MCF 10A (cell line): ENCODE data around the gene ANO2. TPM values are rescaled to one million over a fixed set of nuclear protein-coding genes. Genes with fewer than 3 reads are reported as not detected.

ENCODE experiments used
- BruUV-seq: library from RNA; stranded (reverse); fragments of 400-500 nt; replicated peaks from 2 replicates; lab custom pipeline; 2021; lab: Mats Ljungman, UMichigan
- CTCF ChIA-PET: fragments of 300-600 bp; sonication (Branson Sonifier 250); formaldehyde crosslinking; extraction: SDS; loops from one replicate; lab custom pipeline; 2021; ENCODE audit warnings: antibody characterized with exemption, inconsistent platforms; lab: Yijun Ruan, JAX
- POLR2A ChIA-PET: fragments of 300-600, 350-650 bp; sonication (Branson Sonifier 250); formaldehyde crosslinking; extraction: SDS; loops from one replicate; lab custom pipeline; 2020; ENCODE audit warnings: antibody characterized with exemption, inconsistent platforms; lab: Yijun Ruan, JAX
- DNase-seq: peaks from one replicate; pipeline ENCODE4 v3.0.0-alpha.2; 2018; ENCODE audit not compliant: unreplicated experiment
- H3K27ac Mint-ChIP-seq: one replicate; pipeline ENCODE4 v1.8.0; 2022; ENCODE audit warnings: mild to moderate bottlenecking, low read depth, mixed read lengths; ENCODE audit not compliant: unreplicated experiment
- H3K27me3 Mint-ChIP-seq: one replicate; pipeline ENCODE4 v1.8.0; 2022; ENCODE audit warnings: mixed read lengths; ENCODE audit not compliant: insufficient read depth, unreplicated experiment
- H3K36me3 Mint-ChIP-seq: one replicate; pipeline ENCODE4 v1.8.0; 2022; ENCODE audit warnings: mild to moderate bottlenecking, moderate library complexity, mixed read lengths; ENCODE audit not compliant: insufficient read depth, unreplicated experiment
- H3K4me1 Mint-ChIP-seq: one replicate; pipeline ENCODE4 v1.8.0; 2022; ENCODE audit warnings: mixed read lengths; ENCODE audit not compliant: insufficient read depth, unreplicated experiment
- H3K4me3 Mint-ChIP-seq: one replicate; pipeline ENCODE4 v1.8.0; 2022; ENCODE audit warnings: mild to moderate bottlenecking, moderate library complexity, mixed read lengths; ENCODE audit not compliant: unreplicated experiment
- H3K9me3 Mint-ChIP-seq: one replicate; pipeline ENCODE4 v1.8.0; 2022; ENCODE audit warnings: mixed read lengths; ENCODE audit not compliant: unreplicated experiment
- intact Hi-C: fragments of 100-400 bp; cut with micrococcal nuclease; formaldehyde crosslinking; loops from 2 replicates; pipeline ENCODE4 v1.14.1; 2022
- total RNA-seq: library from RNA; stranded (reverse); gene quantifications from 2 replicates; pipeline ENCODE4 v1.2.3, GENCODE V29; 2022
- TF ChIP-seq, protein P1 (sequence below): fragments of 200-600 bp; IDR thresholded peaks from one replicate; pipeline ENCODE4 v1.8.0; 2022; ENCODE audit warnings: antibody characterized with exemption, mild to moderate bottlenecking; ENCODE audit not compliant: unreplicated experiment

The ANO2 gene
- total RNA-seq, 1 experiment from 2014 or later, result not detected

DNA sequence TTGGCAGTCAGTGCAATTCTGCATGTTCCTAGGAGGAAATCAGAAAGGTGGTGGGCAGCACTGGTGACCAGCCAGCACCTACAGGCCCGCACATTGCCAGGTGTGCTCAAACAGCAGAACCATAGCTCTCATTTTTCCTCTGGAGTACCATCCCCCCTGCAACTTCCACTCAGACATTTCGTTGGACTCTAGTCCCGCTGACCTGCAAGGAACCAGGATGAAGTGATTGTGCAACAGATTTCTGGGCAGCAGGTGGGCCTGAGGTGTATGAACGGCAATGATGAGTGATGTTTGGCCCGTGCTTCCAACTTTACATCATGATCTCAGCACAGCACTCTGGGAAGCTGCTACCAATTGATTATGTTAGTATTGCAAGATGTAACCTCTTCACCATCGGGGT is 383.2 kb downstream of the ANO2 start:
- Mint-ChIP-seq H3K4me3 (no peak overlapping the region), H3K9me3 (peaks cover 29% of the 10 kb centered on the region), H3K27me3 (no peaks in the 10 kb centered on the region), H3K27ac (no peak overlapping the region), H3K36me3 (peaks cover 6% of the 10 kb centered on the region), H3K4me1 (no peaks in the 10 kb centered on the region)
- POLR2A ChIA-PET, result no interaction called here
- no TSS peak for BruUV-seq
- DNase-seq, result no peak
- CTCF ChIA-PET, result interaction anchor here (0.6 kb wide), 2 partner anchors 65 to 164 kb away, joined by 3 read pairs; no protein-coding TSS in a partner anchor
- intact Hi-C loops, result no loop called here
- TF ChIP-seq, protein P1, sequence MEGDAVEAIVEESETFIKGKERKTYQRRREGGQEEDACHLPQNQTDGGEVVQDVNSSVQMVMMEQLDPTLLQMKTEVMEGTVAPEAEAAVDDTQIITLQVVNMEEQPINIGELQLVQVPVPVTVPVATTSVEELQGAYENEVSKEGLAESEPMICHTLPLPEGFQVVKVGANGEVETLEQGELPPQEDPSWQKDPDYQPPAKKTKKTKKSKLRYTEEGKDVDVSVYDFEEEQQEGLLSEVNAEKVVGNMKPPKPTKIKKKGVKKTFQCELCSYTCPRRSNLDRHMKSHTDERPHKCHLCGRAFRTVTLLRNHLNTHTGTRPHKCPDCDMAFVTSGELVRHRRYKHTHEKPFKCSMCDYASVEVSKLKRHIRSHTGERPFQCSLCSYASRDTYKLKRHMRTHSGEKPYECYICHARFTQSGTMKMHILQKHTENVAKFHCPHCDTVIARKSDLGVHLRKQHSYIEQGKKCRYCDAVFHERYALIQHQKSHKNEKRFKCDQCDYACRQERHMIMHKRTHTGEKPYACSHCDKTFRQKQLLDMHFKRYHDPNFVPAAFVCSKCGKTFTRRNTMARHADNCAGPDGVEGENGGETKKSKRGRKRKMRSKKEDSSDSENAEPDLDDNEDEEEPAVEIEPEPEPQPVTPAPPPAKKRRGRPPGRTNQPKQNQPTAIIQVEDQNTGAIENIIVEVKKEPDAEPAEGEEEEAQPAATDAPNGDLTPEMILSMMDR, result no peak

GRCh38 chr12:5561057-5561456 is 384.0 kb downstream of the ANO2 start:
- Mint-ChIP-seq H3K9me3 (peaks cover 21% of the 10 kb centered on the region), H3K27me3 (no peaks in the 10 kb centered on the region), H3K4me3 (no peak overlapping the region), H3K27ac (no peak overlapping the region), H3K36me3 (peaks cover 6% of the 10 kb centered on the region), H3K4me1 (no peaks in the 10 kb centered on the region)
- no peak for DNase-seq
- CTCF ChIA-PET, result no interaction called here
- TF ChIP-seq, protein P1, result no peak
- BruUV-seq, result no TSS peak
- POLR2A ChIA-PET, result no interaction called here
- intact Hi-C loops, result no loop called here

DNA sequence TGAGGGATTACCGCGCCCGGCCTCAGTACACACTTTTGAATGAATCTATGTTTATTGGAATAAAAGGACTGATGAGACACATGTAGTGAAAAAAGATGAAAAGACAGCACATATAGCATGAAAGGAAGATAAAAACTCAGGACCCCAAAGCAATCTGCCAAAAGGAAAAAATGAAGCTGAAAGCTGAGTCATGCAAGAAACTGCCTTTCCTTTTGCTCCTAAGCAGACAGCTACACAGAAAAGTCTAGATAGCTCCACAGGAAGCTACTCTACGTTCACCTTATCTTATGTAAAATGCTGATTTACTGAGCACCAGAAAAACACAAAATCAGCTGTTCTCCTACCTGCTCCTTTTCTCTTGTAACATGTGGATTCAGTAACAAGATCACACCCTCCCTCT is 384.8 kb downstream of the ANO2 start:
- H3K9me3 Mint-ChIP-seq, result peaks cover 20% of the 10 kb centered on the region
- CTCF ChIA-PET, result no interaction called here
- POLR2A ChIA-PET, result no interaction called here
- no peak overlapping the region for H3K4me3 Mint-ChIP-seq
- TF ChIP-seq, protein P1, result no peak
- DNase-seq, result no peak
- BruUV-seq, result no TSS peak
- peaks cover 6% of the 10 kb centered on the region for H3K36me3 Mint-ChIP-seq
- intact Hi-C loops, result no loop called here
- no peaks in the 10 kb centered on the region for H3K27me3 Mint-ChIP-seq
- no peak overlapping the region for H3K27ac Mint-ChIP-seq
- no peaks in the 10 kb centered on the region for H3K4me1 Mint-ChIP-seq

- intact Hi-C loops, result no loop called here
- Mint-ChIP-seq H3K27ac (no peak overlapping the region), H3K9me3 (peaks cover 42% of the 10 kb centered on the region), H3K27me3 (no peaks in the 10 kb centered on the region), H3K36me3 (no peaks in the 10 kb centered on the region), H3K4me1 (no peaks in the 10 kb centered on the region), H3K4me3 (no peak overlapping the region)
- no peak for DNase-seq
- no TSS peak for BruUV-seq
- TF ChIP-seq, protein P1, result no peak
- ChIA-PET POLR2A (no interaction called here), CTCF (no interaction called here)
Measured at GRCh38 chr12:5557906-5558305, 387.2 kb downstream of the ANO2 start.
